ENCODE results near the gene HMX2.
A peak's percentile ranks its signal among the peaks of the same experiment; 100 is the strongest.

Gene HMX2

DNA sequence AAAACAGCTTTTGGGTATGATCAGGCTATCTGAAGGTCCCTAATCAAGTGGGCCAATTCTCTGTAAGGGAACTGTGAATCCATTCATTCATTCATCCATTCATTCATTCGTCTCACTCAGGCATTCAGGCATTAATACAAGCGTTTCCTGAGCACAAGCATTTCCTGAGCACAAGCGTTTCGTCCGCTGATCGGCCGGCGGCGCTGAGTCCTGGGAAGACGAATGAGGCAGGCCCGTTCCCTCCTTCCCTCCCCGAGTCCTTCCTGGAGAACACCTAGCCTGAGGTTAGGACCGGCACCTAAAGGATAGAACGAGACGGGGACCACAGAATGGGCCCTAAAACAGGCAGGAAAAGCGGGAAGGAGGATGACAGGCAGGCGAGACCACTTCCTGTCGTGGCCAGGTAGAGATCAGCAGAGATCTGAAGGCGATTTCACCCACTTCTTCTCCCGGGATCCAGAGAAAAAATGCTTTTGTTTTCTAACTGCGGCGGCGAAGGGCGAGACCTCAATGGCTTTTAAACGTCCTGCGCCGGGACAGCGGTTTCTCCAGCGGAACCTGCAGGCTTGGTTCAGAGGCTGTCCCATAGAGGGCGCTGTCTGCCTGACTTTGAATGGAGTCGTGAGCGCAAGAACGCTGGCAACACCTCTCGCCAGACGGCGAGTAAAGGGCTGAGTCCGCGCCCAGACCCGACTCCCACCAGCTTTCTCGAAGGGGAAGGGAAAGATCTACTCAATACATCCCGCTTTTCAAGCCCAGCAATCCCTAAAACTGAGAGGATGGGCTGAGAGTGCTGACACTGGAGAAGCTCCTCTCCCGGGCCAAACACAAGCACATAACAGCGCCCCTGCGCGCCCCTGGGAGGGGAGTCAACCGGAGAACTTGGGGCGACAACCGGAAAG lies 15.1 kb upstream of the HMX2 start:
- peaks cover 0 to 10% of the 10 kb centered on the region in 2 donors for H3K9me3 ChIP-seq (ENCODE audit: control insufficient read depth in 2 of 2, low read length in 2 of 2)
- peaks cover 64 to 77% of the 10 kb centered on the region in 2 donors for H3K27me3 ChIP-seq (ENCODE audit: control insufficient read depth in 1 of 2, insufficient read depth in 2 of 2, low read length in 2 of 2)
- peak overlapping the region; percentile 60 to 61 for H3K4me3 ChIP-seq (ENCODE audit: low read length in 2 of 2)
- H3K27ac ChIP-seq (ENCODE audit: low read length): no peak overlapping the region
- H3K9ac ChIP-seq (ENCODE audit: low read length in 2 of 2): no peak overlapping the region
- H3K36me3 ChIP-seq (ENCODE audit: control insufficient read depth in 2 of 2, insufficient read depth in 2 of 2, low read length in 2 of 2): no peaks in the 10 kb centered on the region
- H3K4me1 ChIP-seq (ENCODE audit: control insufficient read depth, insufficient read depth, low read length): peaks cover 44% of the 10 kb centered on the region

DNA sequence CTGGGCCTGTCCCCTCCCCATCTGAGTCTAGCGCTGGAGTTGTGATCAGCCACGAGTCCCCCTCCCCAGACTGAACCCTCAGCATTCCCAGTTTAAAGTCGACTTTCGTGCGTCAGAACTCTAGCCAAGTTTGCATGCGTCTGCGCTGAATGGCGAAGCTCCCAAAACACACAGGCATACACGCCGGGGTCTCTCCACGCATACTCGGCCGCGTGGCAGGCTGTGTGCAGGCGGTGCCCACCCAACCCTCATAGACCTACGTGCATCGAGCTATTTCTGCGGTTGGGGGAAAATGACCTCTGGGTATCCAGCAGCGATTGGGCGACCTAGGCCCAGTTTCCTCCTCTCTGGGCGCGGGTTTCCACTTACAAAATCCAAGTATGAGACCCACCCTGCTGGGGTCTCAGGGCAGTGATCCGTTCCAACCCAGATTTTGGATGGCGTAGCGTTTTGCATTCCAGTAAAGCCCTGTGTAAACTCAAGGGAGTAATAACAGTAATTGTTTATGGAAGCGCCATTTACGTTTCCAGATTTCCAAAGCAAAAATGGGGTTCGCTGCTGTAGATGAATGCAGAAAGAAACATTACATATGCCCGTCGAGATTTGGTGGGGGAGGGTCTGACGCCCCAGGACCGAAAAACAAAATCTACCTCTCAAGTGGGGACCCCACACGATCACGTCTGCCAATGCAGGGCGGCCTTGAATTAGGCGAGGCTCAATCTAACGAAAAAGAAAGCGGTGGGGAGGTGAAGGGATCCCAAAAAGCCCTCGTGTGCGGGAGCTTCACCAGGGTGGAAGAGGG lies 14.2 kb upstream of the HMX2 start:
- Histone ChIP-seq H3K9me3 (ENCODE audit: control insufficient read depth in 2 of 2, low read length in 2 of 2) (peaks cover 0 to 2% of the 10 kb centered on the region in 2 donors), H3K27ac (ENCODE audit: low read length) (no peak overlapping the region), H3K27me3 (ENCODE audit: control insufficient read depth in 1 of 2, insufficient read depth in 2 of 2, low read length in 2 of 2) (peaks cover 69 to 85% of the 10 kb centered on the region in 2 donors), H3K36me3 (ENCODE audit: control insufficient read depth in 2 of 2, insufficient read depth in 2 of 2, low read length in 2 of 2) (no peaks in the 10 kb centered on the region), H3K4me3 (ENCODE audit: low read length in 2 of 2) (peak overlapping the region; percentile 60 to 61), H3K9ac (ENCODE audit: low read length in 2 of 2) (no peak overlapping the region), H3K4me1 (ENCODE audit: control insufficient read depth, insufficient read depth, low read length) (peaks cover 45% of the 10 kb centered on the region)

DNA sequence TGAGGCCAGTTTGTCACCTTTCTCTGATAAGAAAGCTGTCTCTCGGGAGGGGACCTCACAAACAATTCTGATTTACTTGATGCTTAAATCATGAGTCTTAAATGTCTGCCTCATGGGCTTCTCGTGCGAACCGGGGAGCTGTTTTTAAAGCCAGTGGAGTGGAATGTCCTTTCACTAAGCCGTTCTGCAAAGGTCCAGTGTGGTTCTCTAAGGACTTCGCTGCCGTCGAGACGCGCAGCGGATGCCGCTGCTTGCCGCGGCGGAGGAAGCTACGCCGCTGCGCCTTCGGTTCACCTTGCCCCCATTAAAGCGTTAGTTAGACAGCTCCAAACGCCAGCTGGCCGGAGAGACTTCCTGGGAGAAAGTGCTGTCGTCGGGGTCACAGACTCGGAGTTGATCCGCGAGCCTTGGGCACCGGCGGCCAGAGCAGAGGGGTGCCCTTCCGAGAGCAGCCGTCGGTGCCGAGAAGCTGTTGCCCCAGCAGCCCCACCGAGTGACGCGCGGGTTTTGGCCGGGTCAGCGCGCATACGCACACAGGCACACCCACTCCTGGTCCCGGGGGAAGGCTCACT lies 13.5 kb upstream of the HMX2 start:
- H3K27ac ChIP-seq (ENCODE audit: low read length): no peak overlapping the region
- H3K9me3 ChIP-seq (ENCODE audit: control insufficient read depth in 2 of 2, low read length in 2 of 2): no peaks in the 10 kb centered on the region
- no peak overlapping the region for H3K4me3 ChIP-seq (ENCODE audit: low read length in 2 of 2)
- H3K4me1 ChIP-seq (ENCODE audit: control insufficient read depth, insufficient read depth, low read length): peaks cover 45% of the 10 kb centered on the region
- no peak overlapping the region for H3K9ac ChIP-seq (ENCODE audit: low read length in 2 of 2)
- H3K36me3 ChIP-seq (ENCODE audit: control insufficient read depth in 2 of 2, insufficient read depth in 2 of 2, low read length in 2 of 2): no peaks in the 10 kb centered on the region
- H3K27me3 ChIP-seq (ENCODE audit: control insufficient read depth in 1 of 2, insufficient read depth in 2 of 2, low read length in 2 of 2): peaks cover 68 to 87% of the 10 kb centered on the region in 2 donors

DNA sequence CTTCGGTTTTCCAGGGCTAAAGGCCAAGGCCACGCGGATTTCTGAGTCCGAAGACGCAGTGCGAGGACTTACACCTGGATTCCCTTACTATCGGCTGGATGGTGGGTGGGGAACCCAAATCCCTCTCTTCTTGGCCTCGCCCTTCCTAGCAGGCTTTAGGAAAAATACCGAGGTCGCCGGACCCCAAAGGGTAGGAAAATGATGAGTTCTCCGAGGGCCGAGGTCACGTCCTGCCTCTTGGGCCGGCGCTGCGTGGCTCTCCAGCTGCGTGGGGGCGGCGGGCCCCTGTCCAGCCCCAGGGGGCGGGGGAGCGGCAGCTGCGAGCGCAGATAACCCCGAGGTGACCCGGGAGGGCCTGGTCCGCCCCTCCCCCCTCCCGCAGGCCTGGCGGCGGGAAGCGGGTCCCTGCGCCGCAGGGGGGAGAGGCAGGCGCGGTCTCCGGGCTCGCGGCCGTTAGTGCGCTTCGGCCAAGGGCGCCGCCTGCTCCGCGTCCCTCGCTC lies 13.0 kb upstream of the HMX2 start:
- Histone ChIP-seq H3K4me3 (ENCODE audit: low read length in 2 of 2) (peak overlapping the region in 1 of 2 donors; percentile 55), H3K9me3 (ENCODE audit: control insufficient read depth in 2 of 2, low read length in 2 of 2) (no peaks in the 10 kb centered on the region), H3K27ac (ENCODE audit: low read length) (no peak overlapping the region), H3K4me1 (ENCODE audit: control insufficient read depth, insufficient read depth, low read length) (peaks cover 45% of the 10 kb centered on the region), H3K36me3 (ENCODE audit: control insufficient read depth in 2 of 2, insufficient read depth in 2 of 2, low read length in 2 of 2) (no peaks in the 10 kb centered on the region), H3K27me3 (ENCODE audit: control insufficient read depth in 1 of 2, insufficient read depth in 2 of 2, low read length in 2 of 2) (peaks cover 71 to 89% of the 10 kb centered on the region in 2 donors), H3K9ac (ENCODE audit: low read length in 2 of 2) (no peak overlapping the region)

DNA sequence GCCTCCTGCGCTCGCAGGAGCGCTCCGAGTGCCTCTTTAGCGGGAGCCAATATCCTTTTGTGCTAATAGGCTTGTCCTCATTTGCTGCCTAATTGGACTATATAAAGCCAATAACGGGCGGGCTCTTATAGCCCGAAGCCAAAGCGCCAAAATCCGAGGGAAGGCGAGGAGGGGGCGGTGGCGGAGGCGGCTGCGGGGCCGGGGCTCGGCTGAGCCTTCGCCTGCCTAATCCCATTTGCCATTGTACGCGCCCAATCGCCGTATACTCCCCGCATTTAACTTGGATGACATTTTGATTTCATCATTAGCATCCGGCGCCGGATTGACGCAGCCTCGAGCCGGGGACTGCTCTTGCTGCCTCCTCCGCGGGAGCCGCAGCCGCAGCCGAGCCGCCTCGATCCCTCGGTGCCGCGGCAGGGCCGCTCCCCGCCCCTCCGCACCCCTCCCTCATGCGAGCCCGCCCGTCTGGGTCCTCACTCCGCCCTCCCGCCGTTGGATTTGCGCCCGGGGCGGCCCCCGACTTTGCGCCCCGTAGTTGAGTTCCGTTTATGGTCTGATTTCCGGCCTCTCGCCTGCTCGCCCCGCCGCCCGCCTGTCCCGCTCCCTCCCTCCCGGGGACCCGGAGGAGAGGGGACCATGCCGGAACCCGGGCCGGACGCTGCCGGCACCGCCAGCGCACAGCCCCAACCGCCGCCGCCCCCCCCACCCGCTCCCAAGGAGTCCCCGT lies 12.4 kb upstream of the HMX2 start, which contains the start of gene HMX3:
Gene HMX3, plus strand, starts transcription at position 556 of the 727 bp plus-strand sequence. Its CDS starts 81 bp downstream, at position 637.
- Histone ChIP-seq H3K4me1 (ENCODE audit: control insufficient read depth, insufficient read depth, low read length) (peaks cover 45% of the 10 kb centered on the region), H3K27ac (ENCODE audit: low read length) (no peak within 1 kb of the TSS), H3K9me3 (ENCODE audit: control insufficient read depth in 2 of 2, low read length in 2 of 2) (no peaks in the 10 kb centered on the region), H3K27me3 (ENCODE audit: control insufficient read depth in 1 of 2, insufficient read depth in 2 of 2, low read length in 2 of 2) (peaks cover 76 to 95% of the 10 kb centered on the region in 2 donors), H3K36me3 (ENCODE audit: control insufficient read depth in 2 of 2, insufficient read depth in 2 of 2, low read length in 2 of 2) (no peaks in the 10 kb centered on the region), H3K4me3 (ENCODE audit: low read length in 2 of 2) (peak within 1 kb of the TSS; percentile 31 to 61), H3K9ac (ENCODE audit: low read length in 2 of 2) (no peak within 1 kb of the TSS)

DNA sequence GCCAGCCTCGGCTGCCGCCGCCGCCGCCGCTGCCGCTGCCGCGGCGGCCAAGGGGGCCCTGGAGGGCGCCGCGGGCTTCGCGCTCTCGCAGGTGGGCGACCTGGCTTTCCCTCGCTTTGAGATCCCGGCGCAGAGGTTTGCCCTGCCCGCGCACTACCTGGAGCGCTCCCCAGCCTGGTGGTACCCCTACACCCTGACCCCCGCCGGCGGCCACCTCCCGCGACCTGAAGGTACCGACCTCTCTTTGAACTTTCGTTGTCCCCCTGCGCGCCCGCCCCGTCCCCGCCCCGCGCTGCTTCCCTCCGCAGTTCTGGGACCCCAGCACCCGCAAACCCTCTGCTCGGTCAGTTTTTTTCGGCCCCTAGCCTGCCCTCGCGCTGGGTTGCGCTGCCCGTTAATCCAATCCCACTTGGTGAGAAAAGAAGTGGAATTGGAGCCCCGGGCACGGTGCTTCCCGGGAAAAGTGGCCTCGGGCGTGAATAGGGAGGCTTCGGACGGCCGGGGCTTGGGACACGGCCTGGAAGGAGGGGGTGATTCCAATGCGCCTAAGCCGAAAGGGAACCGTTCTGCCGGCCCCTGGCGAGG lies 11.6 kb upstream of the HMX2 start:
- no peak overlapping the region for H3K9ac ChIP-seq (ENCODE audit: low read length in 2 of 2)
- H3K4me1 ChIP-seq (ENCODE audit: control insufficient read depth, insufficient read depth, low read length): peaks cover 45% of the 10 kb centered on the region
- no peaks in the 10 kb centered on the region for H3K36me3 ChIP-seq (ENCODE audit: control insufficient read depth in 2 of 2, insufficient read depth in 2 of 2, low read length in 2 of 2)
- peaks cover 80 to 98% of the 10 kb centered on the region in 2 donors for H3K27me3 ChIP-seq (ENCODE audit: control insufficient read depth in 1 of 2, insufficient read depth in 2 of 2, low read length in 2 of 2)
- H3K27ac ChIP-seq (ENCODE audit: low read length): no peak overlapping the region
- H3K9me3 ChIP-seq (ENCODE audit: control insufficient read depth in 2 of 2, low read length in 2 of 2): no peaks in the 10 kb centered on the region
- H3K4me3 ChIP-seq (ENCODE audit: low read length in 2 of 2): no peak overlapping the region

- H3K4me3 ChIP-seq (ENCODE audit: low read length in 2 of 2): peak overlapping the region in 1 of 2 donors; percentile 61
- peaks cover 45% of the 10 kb centered on the region for H3K4me1 ChIP-seq (ENCODE audit: control insufficient read depth, insufficient read depth, low read length)
- no peak overlapping the region for H3K9ac ChIP-seq (ENCODE audit: low read length in 2 of 2)
- peaks cover 82 to 98% of the 10 kb centered on the region in 2 donors for H3K27me3 ChIP-seq (ENCODE audit: control insufficient read depth in 1 of 2, insufficient read depth in 2 of 2, low read length in 2 of 2)
- H3K9me3 ChIP-seq (ENCODE audit: control insufficient read depth in 2 of 2, low read length in 2 of 2): no peaks in the 10 kb centered on the region
- no peak overlapping the region for H3K27ac ChIP-seq (ENCODE audit: low read length)
- H3K36me3 ChIP-seq (ENCODE audit: control insufficient read depth in 2 of 2, insufficient read depth in 2 of 2, low read length in 2 of 2): no peaks in the 10 kb centered on the region
Measured at GRCh38 chr10:123136806-123137642, 10.9 kb upstream of the HMX2 start.

DNA sequence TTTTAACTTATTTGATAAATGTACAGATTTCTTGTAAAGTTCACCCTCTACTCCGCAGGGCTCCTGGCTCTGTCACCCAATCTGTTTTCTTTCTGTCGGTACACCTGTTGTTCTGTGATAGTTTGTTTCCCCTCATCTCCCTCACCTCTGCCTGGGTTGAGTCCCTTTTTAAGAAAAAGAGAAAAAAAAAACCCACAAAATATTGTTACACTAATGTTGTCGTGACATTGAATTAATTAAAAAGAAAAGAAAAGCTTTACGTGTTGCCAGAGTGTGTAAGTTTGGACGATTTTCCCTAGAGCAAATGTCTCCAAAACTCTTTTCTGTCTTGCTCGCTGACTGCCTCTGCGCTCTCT lies 8.8 kb upstream of the HMX2 start:
- H3K27me3 ChIP-seq (ENCODE audit: control insufficient read depth in 1 of 2, insufficient read depth in 2 of 2, low read length in 2 of 2): peaks cover 77 to 98% of the 10 kb centered on the region in 2 donors
- H3K27ac ChIP-seq (ENCODE audit: low read length): no peak overlapping the region
- no peak overlapping the region for H3K9ac ChIP-seq (ENCODE audit: low read length in 2 of 2)
- H3K9me3 ChIP-seq (ENCODE audit: control insufficient read depth in 2 of 2, low read length in 2 of 2): no peaks in the 10 kb centered on the region
- no peak overlapping the region for H3K4me3 ChIP-seq (ENCODE audit: low read length in 2 of 2)
- H3K4me1 ChIP-seq (ENCODE audit: control insufficient read depth, insufficient read depth, low read length): peaks cover 34% of the 10 kb centered on the region
- no peaks in the 10 kb centered on the region for H3K36me3 ChIP-seq (ENCODE audit: control insufficient read depth in 2 of 2, insufficient read depth in 2 of 2, low read length in 2 of 2)

DNA sequence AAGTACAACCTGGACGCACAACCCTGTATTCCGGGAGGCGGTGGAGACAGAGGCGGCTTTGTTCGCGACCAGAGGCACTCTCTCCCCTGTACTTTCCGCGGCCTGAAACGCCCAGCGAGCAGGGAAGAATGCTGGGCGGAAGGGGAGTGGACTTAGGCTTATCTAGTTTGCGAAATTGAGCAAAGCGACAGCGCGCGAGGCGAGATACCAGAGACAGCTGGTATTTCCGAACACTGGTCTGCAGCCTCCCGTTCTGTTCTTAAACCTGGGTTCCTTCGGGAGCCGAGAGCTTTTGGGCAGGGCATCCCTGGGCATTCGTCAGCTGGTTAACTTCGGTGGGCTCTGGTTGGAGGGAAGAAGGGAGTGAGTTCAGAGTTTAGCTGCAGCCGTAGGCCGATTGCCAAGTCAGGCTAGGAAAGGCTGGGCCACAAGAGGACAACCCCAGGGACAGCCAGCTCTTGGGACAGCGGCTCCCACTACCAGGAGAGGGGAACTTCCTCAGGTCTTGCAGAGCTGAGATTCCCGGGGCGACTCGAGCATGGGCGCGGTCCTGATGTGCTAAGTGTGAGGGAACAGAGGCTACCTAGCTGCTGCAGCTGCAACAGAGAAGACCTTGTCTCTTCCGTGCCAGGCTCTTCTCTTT lies 8.3 kb upstream of the HMX2 start:
- no peaks in the 10 kb centered on the region for H3K9me3 ChIP-seq (ENCODE audit: control insufficient read depth in 2 of 2, low read length in 2 of 2)
- peaks cover 77 to 98% of the 10 kb centered on the region in 2 donors for H3K27me3 ChIP-seq (ENCODE audit: control insufficient read depth in 1 of 2, insufficient read depth in 2 of 2, low read length in 2 of 2)
- no peak overlapping the region for H3K4me3 ChIP-seq (ENCODE audit: low read length in 2 of 2)
- no peak overlapping the region for H3K27ac ChIP-seq (ENCODE audit: low read length)
- no peaks in the 10 kb centered on the region for H3K36me3 ChIP-seq (ENCODE audit: control insufficient read depth in 2 of 2, insufficient read depth in 2 of 2, low read length in 2 of 2)
- no peak overlapping the region for H3K9ac ChIP-seq (ENCODE audit: low read length in 2 of 2)
- H3K4me1 ChIP-seq (ENCODE audit: control insufficient read depth, insufficient read depth, low read length): peaks cover 34% of the 10 kb centered on the region
